Smooth muscle cell (in vitro differentiated cells): Measurements from ENCODE around the gene SPATA31A1. TPM values are rescaled to one million over a fixed set of nuclear protein-coding genes. Genes with fewer than 3 reads are reported as not detected.
"Not testable (repeated sequence)": the region's sequence is repeated elsewhere in the genome, so short reads cannot be mapped to it uniquely, and the experiment has no call there.

Experiments
- DNase-seq: peaks from one replicate; lab custom pipeline; 2025; ENCODE audit not compliant: unreplicated experiment; lab: John Stamatoyannopoulos, UW
- H2AFZ ChIP-seq: fragments of 200-600 bp; sonication (generic); 2 replicates; pipeline ENCODE4 v1.6.0; 2016; ENCODE audit warnings: antibody characterized with exemption, low read depth, mild to moderate bottlenecking
- H3F3A ChIP-seq: fragments of 200-600 bp; sonication (generic); 2 replicates; pipeline ENCODE4 v1.6.0; 2017; ENCODE audit warnings: antibody characterized with exemption, low read depth
- H3K27ac ChIP-seq: fragments of 200-600 bp; sonication (generic); 2 replicates; pipeline ENCODE4 v1.5.1; 2016; ENCODE audit warnings: low read depth, mild to moderate bottlenecking
- H3K27me3 ChIP-seq: fragments of 200-600 bp; sonication (generic); 2 replicates; pipeline ENCODE4 v1.6.1; 2016; ENCODE audit warnings: low read depth, mild to moderate bottlenecking
- H3K36me3 ChIP-seq: fragments of 200-600 bp; sonication (generic); 2 replicates; pipeline ENCODE4 v1.5.1; 2016; ENCODE audit warnings: low read depth
- H3K4me1 ChIP-seq: fragments of 200-600 bp; sonication (generic); 2 replicates; pipeline ENCODE4 v1.5.1; 2016; ENCODE audit warnings: low read depth
- H3K4me2 ChIP-seq: fragments of 200-600 bp; sonication (generic); 2 replicates; pipeline ENCODE4 v1.6.0; 2016; ENCODE audit warnings: mild to moderate bottlenecking
- H3K4me3 ChIP-seq: fragments of 200-600 bp; sonication (generic); 2 replicates; pipeline ENCODE4 v1.5.1; 2016; ENCODE audit warnings: mild to moderate bottlenecking
- H3K79me2 ChIP-seq: fragments of 200-600 bp; sonication (generic); 2 replicates; pipeline ENCODE4 v1.6.0; 2016; ENCODE audit warnings: low read depth, mild to moderate bottlenecking
- H3K9ac ChIP-seq: fragments of 200-600 bp; sonication (generic); 2 replicates; pipeline ENCODE4 v1.6.0; 2016; ENCODE audit warnings: low read depth
- H3K9me3 ChIP-seq: fragments of 200-600 bp; sonication (generic); replicated peaks from 2 replicates; pipeline ENCODE4 v1.5.1; 2016; ENCODE audit warnings: low read depth
- H4K20me1 ChIP-seq: fragments of 200-600 bp; sonication (generic); 2 replicates; pipeline ENCODE4 v1.6.0; 2016; ENCODE audit warnings: low read depth
- WGBS: methylation state at CpG from one replicate; pipeline ENCODE4 v1.1.7; 2016; ENCODE audit warnings: low lambda C conversion rate; 5-methylcytosine and 5-hydroxymethylcytosine counted together
- polyA plus RNA-seq: library from polyadenylated mRNA; unstranded; fragments of >200 nt; fragmentation: Nextera tagmentation; extraction: Ambion mirVana; gene quantifications from 2 replicates; pipeline ENCODE4 v1.2.1, GENCODE V29; 2016
- total RNA-seq: library from RNA; depleted of rRNA; stranded (reverse); fragments of >200 nt; gene quantifications from 2 replicates; pipeline ENCODE4 v1.2.3, GENCODE V29; 2014

Gene SPATA31A1
- total RNA-seq (not detected in 2 replicates), polyA plus RNA-seq (not detected in 2 replicates)

- 27% methylated on average over 1 of the region's 6 CpGs for WGBS
- not testable (repeated sequence) for H3K9me3 ChIP-seq, H4K20me1 ChIP-seq, H3K4me2 ChIP-seq, DNase-seq, H3F3A ChIP-seq, H3K4me1 ChIP-seq, H3K79me2 ChIP-seq, H3K9ac ChIP-seq, H3K4me3 ChIP-seq, H2AFZ ChIP-seq, H3K27ac ChIP-seq, H3K36me3 ChIP-seq, H3K27me3 ChIP-seq
Observed at GRCh38 chr9:39355369-39355768, at the start of gene SPATA31A1. Gene SPATA31A1, plus strand, starts transcription at chr9:39355669. Its CDS starts 62 bp downstream, at chr9:39355731.

GRCh38 chr9:39407261-39408204, 52.1 kb downstream of the SPATA31A1 start:
- H3F3A ChIP-seq, H3K79me2 ChIP-seq, DNase-seq, H3K36me3 ChIP-seq, H3K4me1 ChIP-seq, H4K20me1 ChIP-seq, H3K4me3 ChIP-seq, H3K9ac ChIP-seq, H3K27ac ChIP-seq, H3K9me3 ChIP-seq, H3K4me2 ChIP-seq, H3K27me3 ChIP-seq, H2AFZ ChIP-seq: not testable (repeated sequence)
- 100% methylated on average over 1 of the region's 2 CpGs for WGBS

GRCh38 chr9:39411254-39411940, 55.9 kb downstream of the SPATA31A1 start:
- not testable (repeated sequence) for H3K9ac ChIP-seq, H2AFZ ChIP-seq, H3F3A ChIP-seq, H3K27me3 ChIP-seq, H3K9me3 ChIP-seq, H3K4me1 ChIP-seq, H3K4me2 ChIP-seq, H3K79me2 ChIP-seq, H3K36me3 ChIP-seq, H3K27ac ChIP-seq, H4K20me1 ChIP-seq, DNase-seq, H3K4me3 ChIP-seq
- WGBS: no CpG with 5 or more reads among the region's 1 CpG

Other genes starting within 250 kb of the SPATA31A1 start
- 1.1 and 5.8 TPM in 2 replicates for gene CNTNAP3, start 67.5 kb upstream of the SPATA31A1 start, total RNA-seq
- gene CNTNAP3, start 67.5 kb upstream of the SPATA31A1 start, polyA plus RNA-seq: 0.03 and 1.1 TPM in 2 replicates